GM21381 (cell line): ENCODE results near the gene LMNTD2.
"Not testable (repeated sequence)": the region's sequence is repeated elsewhere in the genome, so short reads cannot be mapped to it uniquely, and the experiment has no call there.

Source experiments
- ATAC-seq: cut with Tn5 transposase; IDR thresholded peaks from one replicate; pipeline ENCODE4 v1.9.1; 2021; ENCODE audit warnings: mild to moderate bottlenecking, moderate library complexity; ENCODE audit not compliant: unreplicated experiment

Gene LMNTD2

DNA sequence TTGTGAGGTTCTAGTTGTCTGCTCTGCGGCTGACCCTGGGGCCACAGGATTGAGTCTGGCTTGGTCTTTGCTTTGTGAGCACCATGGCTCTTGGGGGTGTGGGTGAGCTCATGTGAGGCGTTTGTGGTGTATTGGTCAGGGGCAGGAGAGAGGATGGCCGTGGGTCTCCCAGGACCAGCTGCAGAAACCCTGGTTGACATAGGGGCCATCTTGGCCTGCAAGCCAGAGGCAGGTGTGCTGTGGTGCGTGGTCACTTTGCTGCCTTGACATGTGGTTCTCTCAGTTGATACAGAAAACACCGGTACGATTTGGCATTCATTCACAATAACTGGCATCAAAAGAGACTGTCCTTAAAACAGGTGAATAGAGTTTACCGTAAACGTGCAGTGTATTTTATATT is 27.0 kb upstream of the LMNTD2 start:
- no peak for ATAC-seq

DNA sequence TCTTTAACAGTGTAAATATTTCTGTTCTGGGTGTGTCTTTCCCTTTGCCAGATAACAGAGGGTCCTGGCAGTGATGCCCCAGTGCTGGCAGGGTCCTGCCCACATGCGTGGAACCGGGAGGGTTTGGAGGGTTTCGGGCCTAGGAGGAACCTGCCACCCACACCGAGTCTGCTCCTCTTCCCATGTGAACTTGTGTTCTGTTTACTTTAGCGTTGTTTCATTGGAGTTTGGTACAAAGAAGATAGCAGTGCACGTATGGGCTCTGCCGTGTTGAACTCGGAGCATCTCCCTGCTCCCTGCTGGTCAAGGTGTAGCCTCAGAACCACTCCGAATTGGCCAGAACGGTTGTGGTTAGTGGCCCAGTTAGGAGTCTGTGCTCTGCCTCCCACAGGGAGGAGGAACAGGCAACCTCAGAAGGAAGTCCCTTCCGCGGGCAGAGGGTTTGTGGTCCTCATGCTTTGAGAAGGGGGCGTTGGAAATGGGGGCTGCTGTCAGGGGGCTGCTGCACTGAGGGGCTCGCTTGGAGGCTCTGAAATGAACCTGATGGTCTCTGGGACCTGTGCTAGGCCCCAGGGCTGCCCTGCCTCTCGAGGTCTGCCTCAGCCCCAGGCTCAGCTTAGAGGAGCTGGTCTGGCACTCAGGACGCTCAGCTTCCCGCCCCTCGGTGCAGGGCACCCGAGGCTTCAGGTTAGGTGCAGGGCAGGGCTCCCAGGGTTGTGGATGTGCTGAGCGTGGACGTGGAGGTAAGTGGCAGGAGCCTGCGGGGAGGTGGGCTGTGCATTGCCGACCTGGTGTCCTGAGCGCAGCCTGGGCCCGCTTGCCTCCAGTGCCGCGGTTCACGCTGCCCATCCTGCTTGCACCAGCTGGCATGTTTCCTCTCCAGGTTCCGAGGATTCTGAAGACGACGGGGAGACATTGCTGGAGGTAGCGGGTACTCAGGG is 26.1 kb upstream of the LMNTD2 start:
- no peak for ATAC-seq

DNA sequence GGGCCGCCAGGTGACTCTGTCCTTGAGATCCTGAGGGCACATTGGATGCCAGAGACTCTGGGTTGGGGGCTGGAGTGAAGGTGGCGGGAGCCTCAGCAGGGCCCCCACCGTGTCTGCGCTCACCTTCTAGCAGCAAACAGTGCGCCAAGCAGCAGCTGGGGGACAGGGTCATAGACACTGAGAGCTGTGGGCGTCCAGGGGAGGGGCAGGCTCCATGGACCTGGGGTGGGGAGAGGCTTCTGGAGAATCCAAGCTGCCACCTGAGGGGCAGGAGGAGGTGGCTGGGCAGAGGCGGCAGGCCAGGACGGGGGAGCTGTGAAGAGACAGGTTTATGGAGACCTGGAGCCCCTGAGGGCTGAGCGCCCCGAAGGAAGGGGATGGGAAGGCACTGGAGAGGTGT is 23.7 kb upstream of the LMNTD2 start:
- no peak for ATAC-seq

DNA sequence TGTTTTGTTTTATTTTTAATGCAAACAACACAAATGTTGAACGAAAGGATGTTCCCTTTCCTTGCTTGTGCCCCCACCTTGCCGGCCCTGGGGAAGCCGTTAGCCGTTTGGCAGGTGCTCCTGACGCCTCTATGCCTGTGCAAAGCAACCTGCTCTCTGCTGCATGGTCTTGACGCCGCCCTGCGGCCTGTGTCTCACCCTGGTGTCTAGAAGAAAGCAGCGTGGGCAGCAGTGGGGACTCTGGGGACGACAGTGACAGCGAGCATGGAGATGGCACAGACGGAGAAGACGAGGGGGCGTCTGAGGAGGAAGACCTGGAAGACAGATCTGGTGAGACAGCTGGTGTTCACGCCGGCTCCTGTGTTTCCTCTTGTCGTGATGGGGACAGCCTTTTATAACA is 21.2 kb upstream of the LMNTD2 start:
- no peak for ATAC-seq

DNA sequence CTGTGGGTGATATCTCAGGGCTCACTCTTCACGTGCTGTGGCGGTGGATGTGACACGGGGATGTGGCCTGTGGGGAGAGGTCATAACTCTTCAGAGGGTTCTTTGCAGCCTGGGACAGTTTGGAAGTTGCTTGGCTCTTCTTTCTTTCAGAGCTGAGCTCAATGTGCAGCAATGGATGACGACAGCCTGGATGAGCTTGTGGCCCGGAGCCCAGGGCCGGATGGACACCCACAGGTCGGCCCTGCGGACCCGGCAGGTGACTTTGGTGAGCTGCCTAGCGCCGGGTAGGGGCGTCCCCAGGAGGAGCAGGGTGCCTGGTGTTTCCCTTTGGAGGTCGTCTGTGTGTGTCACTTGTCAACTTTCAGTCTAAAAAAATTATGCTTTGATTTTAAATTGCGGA is 20.8 kb upstream of the LMNTD2 start:
- no peak for ATAC-seq

DNA sequence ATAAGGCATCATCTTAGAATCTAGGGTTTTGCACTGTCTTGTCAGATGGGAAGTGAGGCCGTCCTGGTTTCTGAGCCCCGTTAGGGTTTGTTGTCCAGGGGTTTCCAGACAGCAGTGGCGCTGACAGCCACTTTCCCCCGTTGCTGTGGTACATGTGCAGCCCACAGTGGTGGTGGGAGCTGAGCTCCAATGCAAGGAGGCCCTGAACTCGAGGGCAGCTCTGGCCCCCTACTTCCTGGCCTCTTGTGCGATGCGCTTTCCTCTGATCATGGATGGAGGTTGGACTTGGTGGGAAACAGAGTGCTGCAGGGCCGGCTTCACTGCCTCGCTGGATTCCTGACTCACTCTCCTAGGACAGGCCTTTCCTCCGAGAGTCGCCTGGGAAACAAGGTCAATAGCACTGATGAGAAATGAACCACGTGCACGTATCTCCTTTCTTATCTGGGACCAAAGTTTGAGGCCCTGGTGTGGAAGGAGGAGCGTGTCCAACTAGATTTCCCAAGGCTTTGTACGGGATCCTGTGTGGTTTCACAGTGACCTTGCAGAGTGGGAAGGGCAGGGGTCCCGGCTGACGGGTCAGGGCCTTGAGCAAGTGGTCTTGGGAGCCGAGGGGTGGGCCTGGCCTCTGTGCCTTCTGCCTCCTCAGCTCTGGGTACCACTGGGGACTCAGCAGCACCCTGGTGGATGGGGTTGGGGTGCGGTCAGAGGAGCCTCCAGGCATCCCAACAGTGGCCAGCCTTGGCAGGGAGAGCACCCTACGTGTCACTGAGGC is 19.5 kb upstream of the LMNTD2 start:
- ATAC-seq: no peak

DNA sequence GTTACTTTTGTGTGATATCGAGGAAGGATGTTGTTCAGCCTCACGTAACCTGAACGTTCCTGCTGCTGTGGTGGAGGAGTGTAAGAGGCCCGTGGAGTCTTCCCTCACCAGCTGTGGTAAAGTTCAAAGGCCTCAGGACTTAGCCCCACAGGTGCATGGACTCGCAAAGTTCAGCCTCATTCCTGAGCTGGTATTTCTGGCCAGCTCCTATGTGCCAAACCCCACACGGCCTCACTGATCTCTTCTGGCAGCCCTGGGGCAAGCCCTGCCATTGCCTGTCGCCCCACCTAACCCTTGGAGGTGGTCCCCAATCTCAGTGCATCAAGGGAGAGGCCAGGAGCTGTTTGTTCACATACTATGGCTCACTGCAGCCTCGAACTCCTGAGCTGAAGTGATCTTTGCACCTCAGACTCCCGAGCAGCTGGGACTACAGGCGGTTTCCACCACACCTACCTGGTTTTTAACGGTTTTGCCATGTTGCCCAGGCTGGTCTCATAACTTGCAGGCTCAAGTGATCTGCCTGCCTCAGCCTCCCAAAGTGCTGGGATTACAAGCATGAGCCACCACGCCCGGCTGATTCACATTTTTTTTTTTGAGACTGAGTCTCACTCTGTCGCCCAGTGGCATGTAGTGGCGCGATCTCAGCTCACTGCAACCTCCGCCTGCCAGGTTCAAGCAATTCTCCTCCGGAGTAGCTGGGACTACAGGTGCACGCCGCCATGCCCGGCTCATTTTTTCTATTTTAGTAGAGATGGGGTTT is 17.9 kb upstream of the LMNTD2 start:
- ATAC-seq: no peak

DNA sequence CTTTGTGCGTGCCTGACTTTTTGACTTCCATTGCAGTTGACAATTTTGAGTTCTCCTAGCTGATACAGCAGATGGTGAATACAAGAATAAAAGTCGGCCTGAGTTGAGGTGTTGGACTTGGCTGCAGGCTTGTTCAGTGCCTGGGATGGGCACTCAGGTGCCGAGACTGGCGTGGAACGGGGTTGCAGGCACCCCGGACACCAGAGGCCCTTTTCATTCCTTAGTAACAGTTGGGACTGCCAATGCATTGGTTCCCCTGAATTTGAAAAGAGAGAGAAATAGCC is 17.0 kb upstream of the LMNTD2 start:
- ATAC-seq: no peak

DNA sequence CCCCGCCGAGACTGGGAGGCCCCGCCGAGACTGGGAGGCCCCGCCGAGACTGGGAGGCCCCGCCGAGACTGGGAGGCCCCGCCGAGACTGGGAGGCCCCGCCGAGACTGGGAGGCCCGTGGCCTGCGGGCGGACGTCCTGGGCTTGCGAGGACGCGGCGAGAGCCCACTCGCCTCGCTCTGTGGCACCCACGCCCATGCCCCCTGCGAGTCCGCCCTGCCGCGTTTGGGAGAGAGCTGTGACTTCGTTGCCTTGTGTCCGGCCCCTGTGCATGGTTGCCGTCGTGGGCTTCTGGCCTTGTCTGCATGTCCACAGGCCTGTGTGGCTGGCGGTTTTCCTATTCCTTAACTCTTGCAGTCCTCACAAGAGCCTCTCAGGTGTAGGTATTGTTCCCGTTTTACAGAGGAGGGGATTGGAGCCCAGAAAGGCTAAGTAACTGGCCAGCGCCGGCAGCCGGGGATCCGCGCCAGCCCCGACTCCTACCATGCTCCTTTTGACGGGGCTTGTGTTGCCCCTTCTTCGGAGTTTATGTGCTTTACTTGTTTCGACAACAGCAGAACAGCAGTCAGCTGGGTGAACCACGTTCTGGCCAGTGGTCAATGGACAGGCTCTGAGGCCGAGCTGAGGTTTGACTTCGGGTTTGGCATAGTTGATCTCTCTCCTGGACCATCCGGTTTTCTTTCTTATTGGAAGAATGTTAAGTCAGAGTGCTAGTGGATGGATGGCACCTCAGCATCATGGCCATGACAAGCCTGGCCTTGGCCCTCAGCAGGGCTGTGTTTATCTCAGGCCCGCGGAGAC is 16.5 kb upstream of the LMNTD2 start:
- ATAC-seq: no peak

DNA sequence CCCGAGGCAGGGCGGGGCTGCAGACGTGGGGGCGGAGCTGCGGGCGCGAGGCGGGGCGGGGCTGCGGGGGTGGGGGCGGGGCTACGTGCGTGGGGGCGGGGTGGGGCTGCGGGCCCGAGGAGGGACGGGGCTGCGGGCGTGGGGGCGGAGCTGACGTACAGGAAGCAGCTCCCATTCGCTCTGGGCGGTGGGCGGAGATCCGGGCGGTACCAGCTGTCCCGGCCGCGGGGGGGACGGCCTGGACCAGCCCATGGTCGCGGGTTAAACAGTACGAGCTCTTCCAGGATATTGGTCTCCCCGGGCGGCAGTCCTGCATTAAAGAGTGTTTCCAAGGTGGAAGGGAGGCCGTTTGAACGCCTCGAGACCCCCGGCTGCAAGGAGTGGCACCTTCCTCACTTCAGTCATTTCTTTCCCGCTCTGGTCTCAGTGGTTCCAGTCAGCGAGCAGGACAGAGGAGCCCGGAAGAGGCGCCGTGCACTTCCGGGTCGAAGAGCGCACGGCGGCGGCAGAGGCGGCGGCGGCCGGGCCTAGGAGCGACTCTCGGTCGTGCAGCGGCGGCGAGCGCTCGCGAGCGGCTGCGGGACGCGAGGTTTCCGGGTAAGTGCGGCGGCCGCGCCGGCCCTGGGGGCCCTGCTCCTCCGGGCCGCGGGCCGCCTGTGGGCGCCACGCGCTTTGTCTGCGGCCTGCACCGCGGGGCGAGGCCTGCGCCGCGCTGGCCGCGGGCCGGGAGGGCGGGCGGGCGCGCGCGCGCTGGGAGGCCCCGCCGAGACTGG is 15.6 kb upstream of the LMNTD2 start, which contains the start of gene PHRF1:
Gene PHRF1 (plus strand): TSS at position 475 of the 773 bp plus-strand sequence. CDS start 5,043 bp downstream, outside the sequence.
- ATAC-seq: peak; percentile 81

DNA sequence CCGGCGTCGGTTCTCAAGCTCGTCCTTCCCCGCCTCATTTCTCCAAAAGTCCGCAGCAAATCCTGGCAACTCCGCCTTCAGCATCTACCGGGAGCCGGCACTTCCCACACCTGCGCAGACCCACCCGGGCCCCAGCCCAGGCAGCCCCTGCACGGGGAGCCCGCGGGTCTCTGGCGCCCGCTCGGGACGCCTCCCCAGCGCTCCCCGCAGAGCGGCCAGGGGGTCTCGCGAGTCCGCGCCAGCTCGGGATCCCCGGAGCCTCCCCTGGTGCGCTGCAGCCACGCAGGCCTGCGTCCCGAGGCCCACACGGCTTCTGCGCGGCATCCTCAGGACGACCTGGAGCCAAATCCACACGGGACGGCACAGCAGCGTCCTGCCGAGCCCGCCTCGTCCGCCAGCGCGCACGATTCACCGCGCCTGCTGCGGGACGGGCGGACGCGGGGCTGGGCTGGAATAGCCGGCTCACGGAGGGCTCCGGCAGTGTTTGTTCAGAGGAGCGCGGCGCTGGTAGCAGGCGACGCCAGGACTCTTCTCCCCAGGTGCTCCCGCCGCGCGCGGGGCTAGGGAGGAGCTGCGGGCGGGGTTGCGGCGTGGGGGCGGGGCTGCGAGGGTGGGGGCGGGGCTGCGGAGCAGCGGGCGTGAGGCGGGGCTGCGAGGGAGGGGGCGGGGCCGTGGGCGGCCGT is 14.9 kb upstream of the LMNTD2 start:
- peak; percentile 31 for ATAC-seq

DNA sequence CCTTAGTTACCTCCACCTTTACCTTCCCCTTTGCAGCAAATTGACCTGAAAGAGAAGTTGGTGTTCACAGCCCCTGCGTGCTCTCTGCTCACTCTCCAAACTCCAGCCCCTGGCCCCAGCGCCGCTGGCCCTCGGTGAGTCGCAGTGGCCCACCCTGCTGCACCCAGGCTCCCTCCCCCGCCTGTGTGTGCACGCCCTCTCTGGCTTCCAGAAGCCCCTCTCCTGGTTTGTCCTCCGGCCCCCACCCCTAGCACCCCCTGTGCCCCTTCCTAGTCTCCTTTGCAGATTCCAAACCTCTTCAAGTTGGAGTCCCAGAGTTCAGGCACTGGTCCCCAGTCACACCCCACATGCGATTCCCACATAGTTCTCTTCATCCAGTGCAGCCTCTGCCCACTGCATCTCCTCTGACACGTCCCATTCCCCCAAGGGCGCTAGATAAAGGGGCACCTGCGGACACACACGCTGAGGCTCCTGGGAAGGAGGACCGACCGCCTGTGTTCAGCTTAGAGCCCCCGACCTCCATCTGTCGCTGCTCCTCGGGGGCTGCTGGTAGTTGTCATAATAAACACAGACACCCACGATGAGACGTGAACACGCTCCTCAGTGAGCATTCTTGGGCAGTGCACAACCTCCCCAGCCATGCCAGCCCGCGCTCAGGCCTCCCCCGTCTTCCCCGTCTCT is 14.2 kb upstream of the LMNTD2 start:
- ATAC-seq: no peak

DNA sequence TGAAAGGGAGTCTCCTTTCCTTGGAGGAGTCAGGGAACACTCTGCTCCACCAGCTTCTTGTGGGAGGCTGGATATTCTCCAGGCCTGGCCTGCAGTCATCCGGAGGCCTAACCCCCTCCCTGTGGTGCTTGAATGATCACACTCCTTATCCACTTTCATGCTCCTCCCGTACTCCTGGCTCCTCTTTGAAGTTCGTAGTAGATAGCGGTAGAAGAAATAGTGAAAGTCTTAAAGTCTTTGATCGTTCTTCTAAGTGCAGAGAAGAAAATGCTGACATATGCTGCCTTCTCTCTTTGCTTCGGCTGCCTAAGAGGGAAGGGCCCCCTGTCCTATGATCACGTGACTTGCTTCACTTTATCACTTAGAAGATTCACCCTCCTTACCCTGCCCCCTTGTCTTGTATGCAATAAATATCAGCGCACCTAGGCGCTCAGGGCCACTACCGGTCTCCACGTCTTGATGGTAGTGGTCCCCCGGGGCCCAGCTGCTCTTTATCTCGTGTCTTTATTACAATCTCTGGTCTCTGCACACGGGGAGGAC is 13.6 kb upstream of the LMNTD2 start:
- not testable (repeated sequence) for ATAC-seq

DNA sequence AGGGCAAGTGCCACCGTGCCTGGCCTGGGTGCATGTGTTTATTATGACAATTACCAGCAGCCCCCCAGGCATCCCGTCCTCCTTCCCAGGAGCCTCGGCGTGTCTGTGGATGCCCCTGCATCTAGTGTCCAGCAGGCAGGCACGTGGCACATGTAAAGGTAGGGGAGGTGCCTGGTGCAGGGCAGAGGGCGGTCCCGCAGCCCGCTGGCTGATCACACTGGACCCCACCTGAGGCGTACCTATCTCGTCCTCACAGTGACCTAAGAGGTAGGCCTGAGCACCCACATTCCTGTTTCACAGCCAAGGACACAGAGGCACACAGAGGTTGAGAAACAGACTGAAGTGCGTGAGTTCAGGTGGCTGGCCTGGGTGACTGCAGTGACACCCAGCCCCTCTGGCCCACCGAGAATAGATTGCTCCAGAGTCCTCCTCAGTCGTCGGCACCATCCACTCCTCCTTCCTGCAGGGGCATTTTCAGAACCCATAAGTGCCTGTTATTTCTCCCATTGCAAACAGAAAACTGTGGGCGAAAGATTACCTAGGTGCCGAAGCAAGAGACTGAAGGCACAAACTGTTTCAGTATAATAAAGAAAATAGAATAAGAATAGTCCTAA is 12.7 kb upstream of the LMNTD2 start:
- ATAC-seq: no peak

DNA sequence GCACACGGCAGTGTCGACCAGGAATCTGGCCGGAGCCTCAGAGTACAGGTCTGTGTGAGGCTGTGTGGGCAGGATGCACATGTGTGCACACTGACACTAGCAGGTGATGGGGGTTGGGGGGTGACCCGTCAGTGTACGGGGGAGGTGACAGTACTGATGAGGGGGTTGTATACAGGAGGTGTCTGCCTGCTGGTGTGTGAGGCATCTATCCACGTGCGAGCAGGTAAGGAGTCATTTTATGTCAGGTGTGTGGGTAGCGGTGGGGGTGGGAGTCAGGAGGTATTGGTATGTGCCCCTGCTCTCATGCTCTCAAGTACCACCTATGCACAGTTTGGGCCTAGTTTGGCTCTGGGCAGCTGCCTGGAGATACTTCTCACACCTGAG is 11.3 kb upstream of the LMNTD2 start:
- ATAC-seq: no peak

DNA sequence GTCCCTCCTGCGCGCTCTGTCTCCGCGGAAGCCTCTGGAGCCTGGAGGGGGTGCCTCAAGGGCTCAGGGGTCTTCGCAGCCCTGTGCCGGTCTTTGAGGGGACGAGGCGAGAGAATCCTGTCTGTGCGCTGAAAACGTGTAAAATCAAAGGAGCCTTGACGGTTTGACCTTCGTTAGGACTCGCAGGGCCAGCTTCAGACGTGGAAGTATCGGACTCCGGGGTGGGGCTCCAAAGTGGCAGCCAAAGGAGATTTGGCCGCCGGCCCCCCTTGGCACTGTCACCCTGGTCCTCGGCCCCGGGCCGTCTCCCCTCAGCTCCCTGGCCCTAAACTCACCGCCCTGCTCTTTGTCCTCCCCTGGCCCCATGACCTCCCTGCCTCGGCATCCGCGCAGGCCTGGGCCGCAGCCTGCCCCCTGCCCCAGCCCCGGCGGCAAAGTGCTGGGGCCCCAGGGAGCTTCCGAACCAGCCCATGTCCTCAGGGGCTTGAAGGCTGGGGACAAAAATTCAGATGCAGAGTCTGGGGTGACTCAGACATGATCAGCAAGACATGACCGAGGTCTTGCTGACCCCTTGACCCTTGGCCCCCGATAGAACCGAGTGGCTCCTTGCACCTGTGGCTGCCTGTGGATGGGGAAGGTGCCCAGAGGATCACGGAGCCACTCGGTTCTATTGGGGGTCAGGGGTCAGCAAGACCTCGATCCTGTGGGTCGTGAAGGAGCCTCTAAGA is 8.8 kb upstream of the LMNTD2 start:
- ATAC-seq: peak; percentile 2
